PC-3 (cell line): ENCODE results near the gene PLXND1.

Source experiments
- EZH2 ChIP-seq: fragments of 300-600 bp; sonication (generic); IDR thresholded peaks from one replicate; pipeline ENCODE4 v1.6.1; 2017; ENCODE audit warnings: antibody characterized with exemption, mild to moderate bottlenecking, low read length; ENCODE audit not compliant: unreplicated experiment
- EZH2phosphoT487 ChIP-seq: fragments of 300-600 bp; sonication (generic); IDR thresholded peaks from 2 replicates; pipeline ENCODE4 v1.6.1; 2018; ENCODE audit warnings: mild to moderate bottlenecking, antibody characterized with exemption, low read length, borderline replicate concordance
- TF ChIP-seq, protein P1 (sequence below): fragments of 300-600 bp; sonication (generic); conservative IDR thresholded peaks from 2 replicates; pipeline ENCODE4 v1.5.1; 2017; ENCODE audit warnings: antibody characterized with exemption, low read depth, mild to moderate bottlenecking, low read length

GRCh38 chr3:129563332-129563731, 43.1 kb downstream of the PLXND1 start:
- TF ChIP-seq, protein P1, sequence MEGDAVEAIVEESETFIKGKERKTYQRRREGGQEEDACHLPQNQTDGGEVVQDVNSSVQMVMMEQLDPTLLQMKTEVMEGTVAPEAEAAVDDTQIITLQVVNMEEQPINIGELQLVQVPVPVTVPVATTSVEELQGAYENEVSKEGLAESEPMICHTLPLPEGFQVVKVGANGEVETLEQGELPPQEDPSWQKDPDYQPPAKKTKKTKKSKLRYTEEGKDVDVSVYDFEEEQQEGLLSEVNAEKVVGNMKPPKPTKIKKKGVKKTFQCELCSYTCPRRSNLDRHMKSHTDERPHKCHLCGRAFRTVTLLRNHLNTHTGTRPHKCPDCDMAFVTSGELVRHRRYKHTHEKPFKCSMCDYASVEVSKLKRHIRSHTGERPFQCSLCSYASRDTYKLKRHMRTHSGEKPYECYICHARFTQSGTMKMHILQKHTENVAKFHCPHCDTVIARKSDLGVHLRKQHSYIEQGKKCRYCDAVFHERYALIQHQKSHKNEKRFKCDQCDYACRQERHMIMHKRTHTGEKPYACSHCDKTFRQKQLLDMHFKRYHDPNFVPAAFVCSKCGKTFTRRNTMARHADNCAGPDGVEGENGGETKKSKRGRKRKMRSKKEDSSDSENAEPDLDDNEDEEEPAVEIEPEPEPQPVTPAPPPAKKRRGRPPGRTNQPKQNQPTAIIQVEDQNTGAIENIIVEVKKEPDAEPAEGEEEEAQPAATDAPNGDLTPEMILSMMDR = no peak
- TF ChIP-seq EZH2phosphoT487 (no peak), EZH2 (no peak)
